Measurements from ENCODE around the gene KCNK2. TPM values are rescaled to one million over a fixed set of nuclear protein-coding genes. Genes with fewer than 3 reads are reported as not detected.

KCNK2 gene
- polyA plus RNA-seq, 3 donors, result not detected

DNA sequence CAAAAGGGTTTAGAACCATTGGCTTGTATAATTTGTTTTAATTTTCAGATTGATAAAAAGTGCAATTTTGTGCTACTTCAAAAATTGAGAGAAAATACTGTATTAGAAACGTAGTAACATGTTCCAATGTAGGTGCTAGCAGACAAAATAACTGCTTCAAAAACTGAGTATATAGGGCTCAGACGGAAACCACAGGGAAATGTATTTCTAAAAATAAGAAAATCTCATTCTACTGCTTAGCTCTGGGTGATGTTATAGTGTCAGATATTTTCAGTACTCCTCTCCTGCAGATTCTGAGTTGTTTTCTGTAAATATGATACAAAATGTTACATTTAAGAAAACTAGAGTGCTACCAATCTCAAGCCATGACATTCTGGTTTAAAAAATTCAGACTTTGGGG is 55.4 kb downstream of the KCNK2 start:
- H3K4me2 ChIP-seq (replicated peaks; ENCODE audit: extremely low read depth, low read length, poor library complexity, severe bottlenecking), result no peak overlapping the region
- no peak overlapping the region for H2AFZ ChIP-seq (ENCODE audit: insufficient read depth, low read depth, low read length, poor library complexity, severe bottlenecking)
- no peaks in the 10 kb centered on the region for H3K27me3 ChIP-seq (ENCODE audit: control insufficient read depth in 2 of 2, insufficient read depth in 2 of 2, low read length in 2 of 2)
- H3K9me3 Mint-ChIP-seq, result peaks cover under 1 to 14% (median 6%) of the 10 kb centered on the region in 7 donors
- no peak overlapping the region for H3K27ac ChIP-seq (ENCODE audit: low read depth in 1 of 2, low read length in 2 of 2)
- H3K4me3 Mint-ChIP-seq, result no peak overlapping the region
- no CpG with 5 or more reads among the region's 2 CpGs for WGBS (ENCODE audit: insufficient coverage)
- H3K36me3 ChIP-seq (replicated peaks in 1 of 2; ENCODE audit: control insufficient read depth in 1 of 2, insufficient read depth in 2 of 2, low read length in 2 of 2), result no peaks in the 10 kb centered on the region
- TF ChIP-seq, protein P1, sequence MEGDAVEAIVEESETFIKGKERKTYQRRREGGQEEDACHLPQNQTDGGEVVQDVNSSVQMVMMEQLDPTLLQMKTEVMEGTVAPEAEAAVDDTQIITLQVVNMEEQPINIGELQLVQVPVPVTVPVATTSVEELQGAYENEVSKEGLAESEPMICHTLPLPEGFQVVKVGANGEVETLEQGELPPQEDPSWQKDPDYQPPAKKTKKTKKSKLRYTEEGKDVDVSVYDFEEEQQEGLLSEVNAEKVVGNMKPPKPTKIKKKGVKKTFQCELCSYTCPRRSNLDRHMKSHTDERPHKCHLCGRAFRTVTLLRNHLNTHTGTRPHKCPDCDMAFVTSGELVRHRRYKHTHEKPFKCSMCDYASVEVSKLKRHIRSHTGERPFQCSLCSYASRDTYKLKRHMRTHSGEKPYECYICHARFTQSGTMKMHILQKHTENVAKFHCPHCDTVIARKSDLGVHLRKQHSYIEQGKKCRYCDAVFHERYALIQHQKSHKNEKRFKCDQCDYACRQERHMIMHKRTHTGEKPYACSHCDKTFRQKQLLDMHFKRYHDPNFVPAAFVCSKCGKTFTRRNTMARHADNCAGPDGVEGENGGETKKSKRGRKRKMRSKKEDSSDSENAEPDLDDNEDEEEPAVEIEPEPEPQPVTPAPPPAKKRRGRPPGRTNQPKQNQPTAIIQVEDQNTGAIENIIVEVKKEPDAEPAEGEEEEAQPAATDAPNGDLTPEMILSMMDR (IDR thresholded peaks at IDR 0.05), result no peak
- no peak for DNase-seq
- H3K27me3 Mint-ChIP-seq (ENCODE audit: low read depth in 3 of 3), result peaks cover 0 to 4% (median 3%) of the 10 kb centered on the region in 3 donors
- H3K9ac ChIP-seq (ENCODE audit: insufficient read depth, low read length, poor library complexity, severe bottlenecking), result no peak overlapping the region
- H3K27ac Mint-ChIP-seq, result no peak overlapping the region
- H3K79me2 ChIP-seq (ENCODE audit: insufficient read depth, low read length), result no peaks in the 10 kb centered on the region
- no peaks in the 10 kb centered on the region for H3K4me1 Mint-ChIP-seq
- no peaks in the 10 kb centered on the region for H4K20me1 ChIP-seq (ENCODE audit: insufficient read depth, low read length)
- intact Hi-C loops (cut with micrococcal nuclease), result no loop called here
- peaks cover 0 to 4% of the 10 kb centered on the region in 2 donors for H3K9me3 ChIP-seq (replicated peaks in 1 of 2; ENCODE audit: control insufficient read depth in 1 of 2, insufficient read depth in 1 of 2, low read length in 2 of 2)
- no peak overlapping the region for H3K4me3 ChIP-seq (replicated peaks in 1 of 3; ENCODE audit: low read depth in 2 of 3, low read length in 3 of 3)
- H3K36me3 Mint-ChIP-seq, result no peaks in the 10 kb centered on the region
- no peaks in the 10 kb centered on the region for H3K4me1 ChIP-seq (ENCODE audit: control insufficient read depth in 1 of 2, insufficient read depth in 2 of 2, low read length in 2 of 2)

DNA sequence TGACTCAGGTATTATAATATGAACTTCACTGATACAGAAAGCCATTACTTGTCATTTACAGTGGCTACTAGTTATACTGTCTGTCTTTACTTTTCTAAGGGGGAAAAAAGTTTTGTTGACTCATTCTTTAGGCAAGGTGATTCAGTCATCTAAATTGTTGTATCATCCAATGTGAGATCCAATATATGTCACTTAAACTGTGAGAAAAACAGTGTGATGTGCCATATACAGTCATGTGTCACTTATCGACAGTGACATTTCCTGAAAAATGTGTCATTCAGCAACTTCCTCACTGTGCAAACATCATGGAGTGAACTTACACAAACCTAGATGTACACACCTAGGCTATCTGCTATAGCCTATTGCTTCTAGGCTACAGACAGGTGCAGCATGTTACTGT is 57.6 kb downstream of the KCNK2 start:
- Histone ChIP-seq H4K20me1 (ENCODE audit: insufficient read depth, low read length) (no peaks in the 10 kb centered on the region), H3K9me3 (replicated peaks in 1 of 2; ENCODE audit: control insufficient read depth in 1 of 2, insufficient read depth in 1 of 2, low read length in 2 of 2) (peaks cover 0 to 8% of the 10 kb centered on the region in 2 donors), H3K9ac (ENCODE audit: insufficient read depth, low read length, poor library complexity, severe bottlenecking) (no peak overlapping the region), H3K4me2 (replicated peaks; ENCODE audit: extremely low read depth, low read length, poor library complexity, severe bottlenecking) (no peak overlapping the region), H3K36me3 (replicated peaks in 1 of 2; ENCODE audit: control insufficient read depth in 1 of 2, insufficient read depth in 2 of 2, low read length in 2 of 2) (no peaks in the 10 kb centered on the region), H3K27me3 (ENCODE audit: control insufficient read depth in 2 of 2, insufficient read depth in 2 of 2, low read length in 2 of 2) (no peaks in the 10 kb centered on the region), H3K79me2 (ENCODE audit: insufficient read depth, low read length) (no peaks in the 10 kb centered on the region), H3K4me1 (ENCODE audit: control insufficient read depth in 1 of 2, insufficient read depth in 2 of 2, low read length in 2 of 2) (no peaks in the 10 kb centered on the region), H2AFZ (ENCODE audit: insufficient read depth, low read depth, low read length, poor library complexity, severe bottlenecking) (no peak overlapping the region), H3K27ac (ENCODE audit: low read depth in 1 of 2, low read length in 2 of 2) (no peak overlapping the region), H3K4me3 (replicated peaks in 1 of 3; ENCODE audit: low read depth in 2 of 3, low read length in 3 of 3) (no peak overlapping the region)
- Mint-ChIP-seq H3K9me3 (peaks cover 3 to 15% (median 6%) of the 10 kb centered on the region in 7 donors), H3K4me1 (no peaks in the 10 kb centered on the region), H3K27me3 (ENCODE audit: low read depth in 3 of 3) (peaks cover 0 to 3% (median 2%) of the 10 kb centered on the region in 3 donors), H3K27ac (no peak overlapping the region), H3K36me3 (no peaks in the 10 kb centered on the region), H3K4me3 (no peak overlapping the region)
- intact Hi-C loops (cut with micrococcal nuclease), result no loop called here
- peak in 1 of 3 donors; percentile 22 for DNase-seq
- TF ChIP-seq, protein P1 (IDR thresholded peaks at IDR 0.05), result no peak
- WGBS (ENCODE audit: insufficient coverage), result no CpG with 5 or more reads among the region's 1 CpG

Data from CD14-positive monocyte (primary cell).